GM21515 (cell line): ENCODE measurements around the gene ZDHHC14.
"Not testable (repeated sequence)": the region's sequence is repeated elsewhere in the genome, so short reads cannot be mapped to it uniquely, and the experiment has no call there.

ENCODE experiments used
- ATAC-seq: cut with Tn5 transposase; IDR thresholded peaks from one replicate; pipeline ENCODE4 v1.9.1; 2021; ENCODE audit not compliant: unreplicated experiment

ZDHHC14 gene

GRCh38 chr6:157380779-157381561 is at the start of gene ZDHHC14:
TSS of gene ZDHHC14 (plus strand) at chr6:157381190.
- ATAC-seq, result peak; percentile 81

GRCh38 chr6:157332813-157333212 is 48.2 kb upstream of the ZDHHC14 start:
- ATAC-seq, result no peak

GRCh38 chr6:157333537-157333936 is 47.5 kb upstream of the ZDHHC14 start:
- ATAC-seq, result no peak

DNA sequence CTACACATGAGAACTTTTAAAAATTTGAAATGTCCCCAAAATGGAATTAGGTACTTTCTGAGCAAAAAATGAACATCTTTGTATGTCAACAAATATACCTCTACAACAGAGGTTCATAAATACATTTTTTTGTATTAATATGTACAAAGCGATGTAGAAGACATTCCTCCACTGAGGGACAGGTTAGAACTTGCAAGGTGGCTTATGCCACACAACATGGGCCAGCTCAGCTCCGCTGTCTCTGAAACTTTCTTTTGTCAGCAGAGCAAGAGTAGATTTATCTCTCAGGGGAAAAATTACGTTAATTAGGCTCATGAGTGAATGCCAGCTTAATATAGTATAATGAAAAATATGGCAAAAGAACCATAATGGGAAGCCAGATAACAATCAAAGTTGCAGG is 47.0 kb upstream of the ZDHHC14 start:
- ATAC-seq, result no peak

GRCh38 chr6:157335829-157336228 is 45.2 kb upstream of the ZDHHC14 start:
- ATAC-seq, result no peak

DNA sequence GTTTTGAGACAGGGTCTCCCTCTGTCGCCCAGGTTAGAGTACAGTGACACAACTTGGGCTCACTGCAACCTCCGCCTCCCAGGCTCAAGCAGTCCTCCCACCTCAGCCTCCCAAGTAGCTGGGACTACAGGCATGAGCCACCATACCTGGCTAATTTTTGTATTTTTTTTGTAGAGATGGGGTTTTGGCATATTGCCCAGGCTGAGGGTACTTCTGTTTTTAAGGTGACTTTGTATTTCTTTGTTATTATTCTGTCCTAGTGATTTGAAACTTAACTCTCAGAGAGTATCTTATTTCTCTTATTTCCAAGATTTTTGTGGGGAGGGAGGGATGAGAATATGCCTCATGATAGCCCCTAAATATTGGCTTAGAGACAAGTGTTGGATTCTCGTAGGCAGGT is 43.7 kb upstream of the ZDHHC14 start:
- ATAC-seq, result not testable (repeated sequence)

- ATAC-seq, result no peak
These were observed 43.2 kb upstream of the ZDHHC14 start for GRCh38 chr6:157337751-157338150.

DNA sequence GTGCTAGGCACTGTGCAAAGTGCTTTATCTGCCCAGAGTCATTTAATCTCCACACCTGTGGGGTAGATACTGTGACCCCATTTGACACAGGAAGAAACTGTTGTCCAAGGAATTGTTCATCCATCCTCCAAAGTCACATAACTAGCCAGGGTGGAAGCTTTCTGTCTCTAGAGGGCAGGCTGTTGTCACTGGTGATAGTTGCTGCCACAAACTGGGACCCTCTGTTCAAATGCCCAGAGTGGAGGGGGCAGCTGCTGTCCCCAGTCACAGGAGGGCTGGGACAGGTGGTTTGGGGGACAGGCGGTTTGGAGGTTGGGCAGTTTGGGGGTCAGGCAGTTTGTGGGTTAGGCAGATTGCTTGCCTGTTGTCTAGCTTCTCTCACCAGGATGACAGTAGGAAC is 41.6 kb upstream of the ZDHHC14 start:
- ATAC-seq, result no peak

DNA sequence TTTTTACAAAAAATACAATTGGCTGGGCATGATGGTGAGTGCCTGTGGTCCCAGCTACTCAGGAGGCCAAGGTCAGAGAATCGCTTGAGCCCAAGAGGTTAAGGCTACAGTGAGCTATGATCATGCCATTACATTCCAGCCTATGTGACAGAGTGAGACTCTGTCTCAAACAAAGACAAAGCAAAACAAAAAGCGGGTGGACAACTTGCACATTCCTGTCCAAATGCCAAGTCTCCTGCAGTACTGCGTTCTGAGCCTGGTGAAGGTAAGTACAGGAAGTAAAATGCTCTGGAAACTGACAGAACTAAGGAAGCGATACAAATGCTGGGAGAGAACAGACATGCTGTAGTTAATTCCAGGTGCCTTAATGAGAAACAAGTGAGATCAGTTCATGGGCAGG is 37.3 kb upstream of the ZDHHC14 start:
- ATAC-seq, result no peak

DNA sequence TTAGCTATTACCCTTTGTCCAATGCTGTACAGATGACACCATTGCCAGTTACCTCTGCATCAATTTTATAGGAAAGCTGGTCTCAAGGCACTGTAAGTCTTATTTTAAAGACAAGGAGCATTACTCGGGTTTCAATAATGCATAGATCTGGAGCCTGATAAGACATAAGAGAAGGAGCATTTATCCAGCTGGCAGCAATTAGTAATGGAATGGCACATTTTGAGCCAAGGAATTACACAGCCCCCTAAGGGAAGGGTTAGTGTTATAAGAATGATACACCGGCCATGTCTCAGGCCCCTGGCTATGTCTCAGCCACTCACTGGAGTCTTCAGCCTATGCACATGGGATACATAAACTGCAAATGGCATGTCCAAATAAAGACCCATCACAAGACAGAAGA is 34.6 kb upstream of the ZDHHC14 start:
- ATAC-seq, result no peak

DNA sequence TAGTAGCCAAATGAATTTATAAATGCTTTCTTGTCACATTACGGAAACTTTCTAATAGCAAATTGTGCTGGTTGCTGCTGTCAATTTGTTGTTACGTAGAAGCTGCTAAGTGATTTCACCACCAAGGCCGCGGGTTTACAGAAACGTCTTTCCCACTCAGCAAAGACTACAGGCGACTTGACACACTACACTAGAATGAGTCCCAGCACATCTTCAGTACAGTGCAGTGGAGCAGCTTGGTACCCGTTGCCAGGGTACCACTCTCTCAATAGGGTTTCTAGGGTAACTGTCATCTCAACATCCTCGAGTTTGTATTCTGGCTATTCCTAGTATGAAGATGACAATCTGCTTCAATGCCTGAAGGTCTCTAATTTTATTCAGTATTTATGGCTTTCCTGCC is 22.7 kb upstream of the ZDHHC14 start:
- ATAC-seq, result no peak

- no peak for ATAC-seq
These were observed 19.1 kb upstream of the ZDHHC14 start for GRCh38 chr6:157361886-157362285.

- no peak for ATAC-seq
These were observed 16.3 kb upstream of the ZDHHC14 start for GRCh38 chr6:157364705-157365104.

- ATAC-seq, result no peak
These were observed 14.3 kb upstream of the ZDHHC14 start for GRCh38 chr6:157366648-157367047.

DNA sequence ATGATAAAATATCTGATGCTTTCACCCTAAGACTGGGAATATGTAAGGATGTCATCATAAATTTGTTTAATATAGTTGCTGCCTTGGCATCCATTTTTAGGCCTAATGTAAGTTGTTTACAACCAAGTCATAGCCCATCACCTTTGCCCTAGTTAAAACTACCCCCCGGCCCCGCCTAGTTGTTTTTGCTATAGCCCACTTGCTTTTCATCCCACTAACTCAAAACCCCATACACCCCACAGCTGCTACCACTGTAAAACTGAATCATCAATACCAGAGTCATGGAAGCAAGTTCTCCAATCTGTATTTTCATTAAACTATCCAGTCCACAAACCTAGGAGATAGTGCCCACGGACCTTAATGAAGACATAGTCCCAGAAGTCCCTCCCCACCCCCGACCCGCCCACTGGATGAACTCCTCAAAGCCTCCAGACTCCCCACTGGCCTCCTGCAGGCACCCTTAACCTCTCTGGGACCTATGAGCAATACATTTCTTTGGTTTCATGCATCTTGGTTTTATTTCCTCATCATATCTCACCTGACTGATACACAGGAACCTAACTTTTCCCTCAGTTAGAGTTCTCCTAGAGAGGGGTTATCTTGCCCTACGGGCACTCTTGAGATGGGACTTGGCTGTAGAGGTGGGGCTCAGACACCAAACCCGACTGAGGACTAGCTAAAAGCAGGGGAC is 12.5 kb upstream of the ZDHHC14 start:
- no peak for ATAC-seq

DNA sequence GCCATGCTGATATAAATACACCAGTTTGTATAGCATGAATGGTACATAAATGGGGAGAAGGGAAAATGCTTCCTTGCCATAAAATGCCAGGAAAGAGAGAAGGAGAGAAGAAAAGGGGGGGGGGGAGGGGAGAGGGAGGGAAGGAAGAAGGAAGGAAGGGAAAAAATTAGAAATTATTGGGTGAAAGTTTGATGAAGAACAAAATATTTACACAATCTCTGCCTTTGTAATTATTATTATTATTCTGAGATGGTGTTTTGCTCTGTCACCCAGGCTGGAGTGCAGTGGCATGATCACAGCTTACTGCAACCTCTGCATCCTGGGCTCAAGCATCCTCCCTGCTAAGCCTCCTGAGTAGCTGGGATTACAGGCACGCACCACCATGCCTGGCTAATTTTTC is 10.2 kb upstream of the ZDHHC14 start:
- ATAC-seq, result no peak

DNA sequence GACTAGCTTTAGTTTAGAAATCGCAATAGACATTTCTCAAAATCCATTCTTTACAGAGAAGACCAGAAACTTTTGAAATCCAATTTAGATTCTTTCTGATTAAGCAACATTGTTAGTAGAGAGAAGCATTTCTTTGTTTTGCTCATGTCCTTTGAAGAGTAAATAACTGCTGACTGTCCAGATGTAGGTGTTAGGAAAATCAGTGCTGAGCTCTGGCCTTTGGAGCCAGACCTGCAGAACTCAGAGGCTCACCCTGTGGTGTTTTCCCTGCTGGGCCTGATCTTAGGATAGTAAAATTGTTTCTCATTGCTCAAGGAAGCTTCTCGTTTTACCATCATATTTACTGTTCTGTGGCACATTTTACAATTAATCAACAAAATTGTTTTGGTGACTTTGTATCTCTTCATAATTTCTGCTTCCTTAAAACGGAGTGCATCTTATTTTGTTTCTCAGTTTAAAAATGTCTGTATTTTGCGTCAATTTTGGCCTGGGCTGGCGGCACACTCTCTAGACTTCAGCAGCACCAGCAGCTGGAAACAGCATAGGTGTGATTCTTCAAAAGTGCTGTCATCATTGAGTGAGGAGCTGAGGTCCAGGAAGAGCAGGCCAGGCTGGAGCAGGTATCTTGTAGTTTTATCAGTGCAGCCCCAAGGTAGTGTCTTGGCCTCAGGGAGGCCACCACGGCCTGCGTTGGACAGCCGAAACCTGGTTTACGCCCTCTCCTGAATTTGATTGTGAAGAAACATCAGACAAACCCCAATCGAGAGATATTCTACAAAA is 8.3 kb upstream of the ZDHHC14 start:
- no peak for ATAC-seq

- ATAC-seq, result no peak
These were observed 6.0 kb upstream of the ZDHHC14 start for GRCh38 chr6:157374889-157375443.

GRCh38 chr6:157376241-157376640 is 4.7 kb upstream of the ZDHHC14 start:
- no peak for ATAC-seq

DNA sequence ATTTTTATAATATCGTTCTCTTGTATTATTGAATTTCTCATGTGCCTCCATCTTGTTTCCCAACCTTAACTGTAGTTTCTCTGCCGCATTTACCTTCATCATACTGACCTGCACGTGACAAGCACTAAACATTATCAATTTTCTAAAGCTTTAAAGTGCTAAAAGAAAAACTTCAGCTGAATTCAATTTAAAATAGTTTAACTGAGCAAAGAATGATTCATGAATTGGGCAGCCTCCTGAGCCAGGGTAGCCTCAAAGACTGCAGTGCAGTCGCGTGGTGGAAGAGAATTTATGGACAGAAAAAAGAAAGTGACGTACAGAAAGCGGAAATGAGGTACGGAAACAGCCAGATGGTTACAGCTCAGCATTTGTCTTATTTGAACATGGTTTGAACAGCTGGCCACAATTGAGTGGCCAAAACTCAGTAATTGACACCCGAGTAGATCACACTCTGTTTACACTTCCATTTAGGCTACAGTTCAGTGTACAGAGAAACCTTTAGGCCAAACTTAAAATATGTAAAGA is 4.2 kb upstream of the ZDHHC14 start:
- no peak for ATAC-seq
